Spleen (tissue), 11 donors: ENCODE results near the gene GPHN. TPM values are rescaled to one million over a fixed set of nuclear protein-coding genes. Genes with fewer than 3 reads are reported as not detected.

ENCODE experiments used
- DNase-seq: peaks from one replicate; pipeline ENCODE4 v3.0.0-alpha.2; 2020
- H3K27ac ChIP-seq, 8 donors: fragments of 200-600 bp; sonication (generic) in 7 of 8; 1 replicate in 4 of 8; 2 replicates in 4 of 8; pipeline versions ENCODE4 v1.5.0 to v1.8.0; 2016 to 2021; ENCODE audit warnings: inconsistent platforms in 4 of 8, mild to moderate bottlenecking in 4 of 8, moderate library complexity in 1 of 8
- H3K27me3 ChIP-seq, 7 donors: fragments of 200-600 bp; sonication (generic) in 6 of 7; replicated peaks in 1 of 7; 1 replicate in 4 of 7; 2 replicates in 3 of 7; pipeline versions ENCODE4 v1.5.0 to v1.8.0; 2016 to 2021; ENCODE audit warnings: inconsistent platforms in 3 of 7, mild to moderate bottlenecking in 1 of 7
- H3K36me3 ChIP-seq, 6 donors: fragments of 200-600 bp; sonication (generic) in 5 of 6; 1 replicate in 4 of 6; 2 replicates in 2 of 6; pipeline versions ENCODE4 v1.5.0 to v1.8.0; 2016 to 2021; ENCODE audit warnings: inconsistent platforms in 2 of 6
- H3K4me1 ChIP-seq, 6 donors: fragments of 200-600 bp; sonication (generic) in 5 of 6; 1 replicate in 3 of 6; 2 replicates in 3 of 6; pipeline versions ENCODE4 v1.5.0 to v1.8.0; 2016 to 2021; ENCODE audit warnings: inconsistent platforms in 3 of 6
- H3K4me3 ChIP-seq, 8 donors: fragments of 200-600 bp; sonication (generic) in 7 of 8; 1 replicate in 4 of 8; 2 replicates in 4 of 8; pipeline versions ENCODE4 v1.5.0 to v1.8.0; 2016 to 2021; ENCODE audit warnings: inconsistent platforms in 4 of 8, mild to moderate bottlenecking in 4 of 8, moderate library complexity in 2 of 8
- H3K9me3 ChIP-seq, 8 donors: fragments of 200-600 bp; sonication (generic) in 7 of 8; 1 replicate in 4 of 8; 2 replicates in 4 of 8; pipeline versions ENCODE4 v1.5.0 to v1.8.0; 2016 to 2021; ENCODE audit warnings: inconsistent platforms in 4 of 8
- POLR2A ChIP-seq, 3 donors: fragments of 450-650 bp; IDR thresholded peaks; one replicate each; pipeline ENCODE4 v1.5.1; 2017; ENCODE audit warnings: antibody characterized with exemption in 3 of 3, mild to moderate bottlenecking in 1 of 3
- POLR2AphosphoS5 ChIP-seq, 3 donors: sonication (generic); formaldehyde crosslinking; IDR thresholded peaks; one replicate each; pipeline ENCODE4 v1.5.1; 2017; ENCODE audit warnings: antibody characterized with exemption in 3 of 3
- WGBS, 5 donors: extraction: QIAGEN DNeasy Blood & Tissue Kit in 3 of 5; methylation state at CpG; one replicate each; pipeline versions ENCODE4 v1.1.5 to v1.1.7; 2013 to 2018; 5-methylcytosine and 5-hydroxymethylcytosine counted together
- intact Hi-C: fragments of 100-400 bp; cut with DNase I; formaldehyde crosslinking; loops from one replicate; pipeline ENCODE4 v1.15.0; 2023; ENCODE audit warnings: low total_unique reads
- polyA plus RNA-seq, 3 donors: library from polyadenylated mRNA; stranded (reverse); fragments of 200-250 nt; gene quantifications; one replicate each; pipeline ENCODE4 v1.2.1, GENCODE V29; 2013
- total RNA-seq, 7 donors: library from RNA; depleted of rRNA in 3 of 7; stranded (reverse); fragments of >200 nt in 3 of 7; fragmentation: NEBNext Ultra II Directional in 4 of 7; extraction: Animal tissue kit (Norgen Biotek cat#: 25700) in 4 of 7; gene quantifications; one replicate each; pipeline versions ENCODE4 v1.1.0 to v1.2.1, GENCODE V29; 2016 to 2021
- TF ChIP-seq, protein P1 (sequence below), 11 experiments: fragments of 200-600 bp in 7 of 11; fragments of 450-650 bp in 4 of 11; sonication (generic) in 4 of 11; IDR thresholded peaks in 8 of 11; conservative IDR thresholded peaks in 3 of 11; 1 replicate in 7 of 11; 2 replicates in 4 of 11; pipeline versions ENCODE4 v1.4.0 to v1.8.0; 2016 to 2021; ENCODE audit warnings: antibody characterized with exemption in 11 of 11, inconsistent platforms in 4 of 11, mild to moderate bottlenecking in 1 of 11
- donor health status: healthy with polysubstance abuse.
- donor health status: DM: no; HTN: no; CAD: no; lungs with moderate emphysema.
- donor health status: DM: no; HTN: no; CAD: no.
- donor health status: Bipolar disorder and iron deficiency.
- donor health status: healthy.
- donor health status: DM: no; HTN: no; CAD: no.
- donor health status: DM: yes; HTN: yes; CAD: no.

GPHN gene
- total and polyA plus RNA-seq, 10 donors = 9.0 to 26.9 (median 15.7) TPM

DNA sequence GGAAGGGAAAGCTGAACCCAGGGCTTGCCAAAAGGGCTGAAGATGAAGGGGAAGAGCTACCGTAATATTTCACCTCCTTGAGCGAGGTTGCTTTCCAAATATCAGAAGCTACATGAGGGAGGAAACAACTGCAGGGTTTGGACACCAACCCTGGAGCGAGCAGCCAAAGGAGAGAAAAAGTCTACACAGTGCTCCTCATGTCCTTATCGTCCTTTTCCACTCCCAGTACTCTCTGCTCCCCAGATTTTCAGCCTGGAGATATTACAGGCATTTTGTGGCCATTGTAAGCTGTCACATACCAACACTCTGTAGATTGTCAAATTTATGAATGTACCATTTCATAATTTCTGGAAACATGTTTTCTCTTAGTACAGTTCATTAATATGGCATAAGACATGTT lies 115.9 kb downstream of the GPHN start:
- Histone ChIP-seq H3K36me3 (no peaks in the 10 kb centered on the region), H3K4me3 (no peak overlapping the region), H3K27me3 (no peaks in the 10 kb centered on the region), H3K27ac (no peak overlapping the region), H3K9me3 (peaks cover 0 to 9% (median 0%) of the 10 kb centered on the region in 8 donors), H3K4me1 (no peaks in the 10 kb centered on the region)
- TF ChIP-seq POLR2AphosphoS5 (IDR thresholded peaks at IDR 0.05) (no peak), POLR2A (IDR thresholded peaks at IDR 0.05) (no peak)
- TF ChIP-seq, protein P1, sequence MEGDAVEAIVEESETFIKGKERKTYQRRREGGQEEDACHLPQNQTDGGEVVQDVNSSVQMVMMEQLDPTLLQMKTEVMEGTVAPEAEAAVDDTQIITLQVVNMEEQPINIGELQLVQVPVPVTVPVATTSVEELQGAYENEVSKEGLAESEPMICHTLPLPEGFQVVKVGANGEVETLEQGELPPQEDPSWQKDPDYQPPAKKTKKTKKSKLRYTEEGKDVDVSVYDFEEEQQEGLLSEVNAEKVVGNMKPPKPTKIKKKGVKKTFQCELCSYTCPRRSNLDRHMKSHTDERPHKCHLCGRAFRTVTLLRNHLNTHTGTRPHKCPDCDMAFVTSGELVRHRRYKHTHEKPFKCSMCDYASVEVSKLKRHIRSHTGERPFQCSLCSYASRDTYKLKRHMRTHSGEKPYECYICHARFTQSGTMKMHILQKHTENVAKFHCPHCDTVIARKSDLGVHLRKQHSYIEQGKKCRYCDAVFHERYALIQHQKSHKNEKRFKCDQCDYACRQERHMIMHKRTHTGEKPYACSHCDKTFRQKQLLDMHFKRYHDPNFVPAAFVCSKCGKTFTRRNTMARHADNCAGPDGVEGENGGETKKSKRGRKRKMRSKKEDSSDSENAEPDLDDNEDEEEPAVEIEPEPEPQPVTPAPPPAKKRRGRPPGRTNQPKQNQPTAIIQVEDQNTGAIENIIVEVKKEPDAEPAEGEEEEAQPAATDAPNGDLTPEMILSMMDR (IDR thresholded peaks at IDR 0.05 in 8 of 11, conservative IDR thresholded peaks at IDR 0.05 in 3 of 11) = no peak
- intact Hi-C loops = no loop called here
- WGBS, 5 donors = 78 to 90% (median 82%) methylated on average over 4 of the region's 4 CpGs
- DNase-seq = no peak

DNA sequence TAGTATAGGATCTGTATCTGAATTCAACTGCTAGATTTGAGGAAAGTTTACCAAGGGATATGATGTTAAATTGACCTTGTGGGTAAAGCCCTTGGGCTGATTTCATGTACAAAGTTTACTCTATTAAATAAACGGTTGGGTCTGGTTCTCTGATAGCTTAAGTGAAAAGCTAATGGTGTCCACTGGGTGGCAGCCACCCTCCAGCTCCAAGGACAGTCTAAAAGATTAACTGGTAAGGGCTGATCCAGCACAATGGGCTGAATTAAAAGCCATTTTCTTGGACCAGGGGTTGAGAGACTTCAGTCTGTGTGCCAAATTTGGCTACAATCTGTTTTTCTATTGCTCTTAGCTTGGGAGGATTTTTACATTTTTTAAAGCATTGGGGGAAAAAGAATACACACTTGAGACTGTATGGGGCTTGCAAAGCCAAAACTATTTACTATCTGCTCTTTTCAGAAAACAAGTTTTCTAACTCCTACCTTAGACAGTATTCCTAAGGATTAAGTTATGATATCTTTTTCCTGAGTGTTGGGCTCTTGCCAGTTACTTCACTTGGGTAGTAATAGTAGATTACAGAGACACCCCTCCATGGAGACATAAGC lies 116.5 kb downstream of the GPHN start:
- Histone ChIP-seq H3K9me3 (peaks cover 0 to 8% (median 0%) of the 10 kb centered on the region in 8 donors), H3K36me3 (no peaks in the 10 kb centered on the region), H3K27me3 (no peaks in the 10 kb centered on the region), H3K4me1 (no peaks in the 10 kb centered on the region), H3K27ac (no peak overlapping the region), H3K4me3 (no peak overlapping the region)
- TF ChIP-seq, protein P1 (IDR thresholded peaks at IDR 0.05 in 8 of 11, conservative IDR thresholded peaks at IDR 0.05 in 3 of 11) = peak in 8 of 11 experiments; percentile 35 to 60 (median 44)
- TF ChIP-seq POLR2AphosphoS5 (IDR thresholded peaks at IDR 0.05) = no peak
- intact Hi-C loops = no loop called here
- no peak for DNase-seq
- 0 to 25% (median 3%) methylated on average over 1 of the region's 1 CpG for WGBS, 5 donors

DNA sequence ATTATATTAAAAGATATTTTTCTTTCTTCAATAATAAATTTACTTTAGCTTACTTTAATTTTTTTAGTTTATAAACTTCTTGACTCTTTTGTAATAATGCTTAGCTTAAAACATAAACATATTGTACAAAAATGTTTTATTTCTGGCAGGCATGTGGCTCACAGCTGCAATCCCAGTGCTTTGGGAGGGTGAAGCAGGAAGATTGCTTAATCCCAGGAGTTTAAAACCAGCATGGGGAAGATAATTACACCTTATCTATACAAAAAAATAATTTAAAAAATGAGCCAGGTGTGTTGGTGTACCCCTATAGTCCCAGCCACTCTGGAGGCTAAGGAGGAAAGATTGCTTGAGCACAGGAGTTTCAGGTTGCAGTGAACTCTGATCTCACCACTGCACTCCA lies 120.7 kb downstream of the GPHN start:
- H3K27me3 ChIP-seq = no peaks in the 10 kb centered on the region
- no peaks in the 10 kb centered on the region for H3K36me3 ChIP-seq
- TF ChIP-seq, protein P1 (IDR thresholded peaks at IDR 0.05 in 8 of 11, conservative IDR thresholded peaks at IDR 0.05 in 3 of 11) = no peak
- TF ChIP-seq POLR2AphosphoS5 (IDR thresholded peaks at IDR 0.05) (no peak), POLR2A (IDR thresholded peaks at IDR 0.05) (no peak)
- no peaks in the 10 kb centered on the region for H3K9me3 ChIP-seq
- H3K4me1 ChIP-seq = no peaks in the 10 kb centered on the region
- no peak overlapping the region for H3K27ac ChIP-seq
- intact Hi-C loops = no loop called here
- H3K4me3 ChIP-seq = no peak overlapping the region
- no peak for DNase-seq

DNA sequence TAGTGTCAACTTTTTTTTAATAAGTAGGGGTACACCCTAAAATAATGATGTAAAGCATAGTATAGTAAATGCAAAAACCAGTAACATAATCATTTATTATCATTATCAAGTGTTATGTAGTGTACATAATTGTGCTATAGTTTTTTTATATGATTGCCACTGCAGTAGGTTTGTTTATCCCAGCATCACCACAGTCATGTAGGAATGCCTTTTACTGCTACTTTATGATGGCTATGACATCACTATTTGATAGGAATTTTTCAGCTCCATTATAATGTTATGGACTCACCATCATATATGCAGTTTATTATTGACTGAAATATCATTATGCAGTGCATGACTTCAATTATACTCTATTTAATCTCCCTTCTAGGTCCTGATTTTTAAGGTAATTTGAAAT lies 121.6 kb downstream of the GPHN start:
- H3K4me1 ChIP-seq = no peaks in the 10 kb centered on the region
- no peaks in the 10 kb centered on the region for H3K9me3 ChIP-seq
- H3K36me3 ChIP-seq = no peaks in the 10 kb centered on the region
- no peak for DNase-seq
- no peaks in the 10 kb centered on the region for H3K27me3 ChIP-seq
- no peak overlapping the region for H3K27ac ChIP-seq
- no peak overlapping the region for H3K4me3 ChIP-seq
- no peak for TF ChIP-seq POLR2AphosphoS5 (IDR thresholded peaks at IDR 0.05)
- no peak for TF ChIP-seq POLR2A (IDR thresholded peaks at IDR 0.05)
- TF ChIP-seq, protein P1 (IDR thresholded peaks at IDR 0.05 in 8 of 11, conservative IDR thresholded peaks at IDR 0.05 in 3 of 11) = no peak
- intact Hi-C loops = no loop called here
